Esophagus (tissue), 2 donors: Measurements from ENCODE around the gene PTPN21. TPM values are rescaled to one million over a fixed set of nuclear protein-coding genes. Genes with fewer than 3 reads are reported as not detected.

ENCODE experiments used
- H3K27ac ChIP-seq, 2 donors: one replicate each; pipeline ENCODE4 v1.5.1; 2013; ENCODE audit warnings: low read depth in 2 of 2, mild to moderate bottlenecking in 2 of 2, inconsistent platforms in 1 of 2, low read length in 1 of 2, moderate library complexity in 1 of 2
- H3K27me3 ChIP-seq, 2 donors: one replicate each; pipeline ENCODE4 v1.6.1; 2013; ENCODE audit warnings: low read length in 2 of 2, control low read depth in 1 of 2, mild to moderate bottlenecking in 1 of 2; ENCODE audit not compliant: insufficient read depth in 2 of 2, control insufficient read depth in 1 of 2
- H3K36me3 ChIP-seq, 2 donors: one replicate each; pipeline ENCODE4 v1.6.1; 2013; ENCODE audit warnings: low read length in 1 of 2; ENCODE audit not compliant: control insufficient read depth in 2 of 2, insufficient read depth in 2 of 2
- H3K4me1 ChIP-seq, 2 donors: one replicate each; pipeline ENCODE4 v1.6.1; 2013; ENCODE audit warnings: low read length in 1 of 2; ENCODE audit not compliant: control insufficient read depth in 2 of 2, insufficient read depth in 2 of 2
- H3K4me3 ChIP-seq, 2 donors: one replicate each; pipeline ENCODE4 v1.5.1; 2013; ENCODE audit warnings: low read length in 2 of 2, mild to moderate bottlenecking in 2 of 2, low read depth in 1 of 2, moderate library complexity in 1 of 2
- H3K9me3 ChIP-seq, 2 donors: one replicate each; pipeline ENCODE4 v1.6.1; 2013; ENCODE audit warnings: mild to moderate bottlenecking in 2 of 2, low read depth in 1 of 2, low read length in 1 of 2, moderate library complexity in 1 of 2; ENCODE audit not compliant: control insufficient read depth in 2 of 2, insufficient read depth in 1 of 2
- WGBS, 2 donors: extraction: QIAGEN DNeasy Blood & Tissue Kit; methylation state at CpG; one replicate each; pipeline ENCODE4 v1.1.7; 2013; 5-methylcytosine and 5-hydroxymethylcytosine counted together
- polyA plus RNA-seq, 2 donors: library from polyadenylated mRNA; stranded (reverse); fragments of 200-250 nt; gene quantifications; one replicate each; pipeline ENCODE4 v1.2.3, GENCODE V29; 2013
- donor health status: healthy with polysubstance abuse.
- donor health status: Bipolar disorder and iron deficiency.

The PTPN21 gene
- polyA plus RNA-seq, 2 donors = 4.4 to 4.7 TPM

DNA sequence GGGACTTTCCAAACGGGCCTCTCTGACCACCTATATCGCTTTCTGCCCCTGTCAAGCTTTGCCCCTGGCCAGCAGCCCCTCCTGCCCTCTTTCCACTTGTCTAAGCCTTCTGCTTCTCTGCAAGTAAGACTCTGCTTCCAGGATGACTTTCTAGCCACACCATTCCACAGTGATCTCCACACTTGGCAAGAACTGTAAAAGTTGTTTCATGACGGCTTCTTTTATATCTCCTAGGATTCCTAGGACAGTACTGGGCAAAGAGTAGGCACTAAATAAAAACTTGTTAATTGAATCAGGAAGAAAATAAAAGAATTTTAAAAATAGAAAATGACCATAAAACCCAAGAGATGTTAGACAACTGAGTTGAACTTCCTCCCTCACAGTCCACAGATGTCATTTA lies 1.8 kb upstream of the PTPN21 start:
- H3K4me3 ChIP-seq = no peak overlapping the region
- H3K36me3 ChIP-seq = no peaks in the 10 kb centered on the region
- no peaks in the 10 kb centered on the region for H3K4me1 ChIP-seq
- WGBS, 2 donors = 57% methylated on average over 3 of the region's 3 CpGs
- H3K27me3 ChIP-seq = no peaks in the 10 kb centered on the region
- no peak overlapping the region for H3K27ac ChIP-seq
- H3K9me3 ChIP-seq = no peaks in the 10 kb centered on the region

DNA sequence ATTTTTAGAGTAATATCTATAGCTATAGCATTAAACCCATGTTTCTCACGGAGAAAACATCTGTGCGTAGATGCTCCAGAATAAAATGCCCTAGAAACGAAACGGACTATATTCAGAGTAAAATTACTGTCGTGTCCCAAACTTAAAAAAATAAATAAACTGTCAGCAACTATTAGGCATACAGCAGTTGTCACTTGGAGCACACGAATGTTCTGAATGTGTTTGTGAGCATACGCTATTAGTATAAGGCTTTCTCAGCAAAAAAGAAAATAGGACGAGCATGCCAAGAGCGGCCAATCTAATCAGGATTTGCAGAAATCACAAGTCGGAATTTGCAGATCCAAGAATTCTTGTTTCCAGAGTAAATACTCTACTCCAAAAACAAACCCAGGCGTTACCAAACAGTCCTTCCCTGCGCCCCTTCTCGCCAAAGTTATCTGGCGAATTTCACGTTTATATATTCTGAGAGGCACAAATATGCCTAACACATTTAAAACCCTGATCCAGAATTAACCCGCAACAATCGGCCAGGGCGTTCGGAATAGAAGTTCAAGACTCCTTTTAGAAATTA lies 836 bp downstream of the PTPN21 start:
- Histone ChIP-seq H3K27me3 (no peaks in the 10 kb centered on the region), H3K9me3 (no peaks in the 10 kb centered on the region), H3K36me3 (no peaks in the 10 kb centered on the region), H3K4me3 (peak overlapping the region; percentile 79 to 80), H3K27ac (peak overlapping the region; percentile 87 to 96), H3K4me1 (peaks cover 0 to 2% of the 10 kb centered on the region in 2 donors)
- 2 to 4% methylated on average over 19 of the region's 19 CpGs for WGBS, 2 donors

DNA sequence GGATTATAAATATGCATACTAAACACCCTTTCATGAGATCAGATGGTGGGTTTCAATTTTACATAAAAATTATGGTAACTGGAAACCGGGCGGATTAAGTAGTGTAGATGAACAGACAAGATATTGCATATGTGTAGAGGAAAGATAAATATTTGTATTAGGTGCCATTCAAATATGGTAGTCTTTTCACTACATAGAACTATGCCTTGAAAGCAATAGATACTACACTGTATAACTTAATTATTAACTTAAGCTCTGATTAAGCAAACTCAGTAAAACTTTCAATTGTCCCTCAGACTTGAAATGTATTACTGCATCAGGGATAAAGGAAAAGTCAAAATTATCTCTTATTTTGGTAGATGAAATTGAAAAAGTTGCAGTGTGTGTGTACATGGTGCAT lies 1.9 kb downstream of the PTPN21 start:
- H3K27ac ChIP-seq = no peak overlapping the region
- WGBS, 2 donors = 61 to 75% methylated on average over 2 of the region's 2 CpGs
- peaks cover 0 to 2% of the 10 kb centered on the region in 2 donors for H3K4me1 ChIP-seq
- H3K9me3 ChIP-seq = no peaks in the 10 kb centered on the region
- no peaks in the 10 kb centered on the region for H3K36me3 ChIP-seq
- H3K27me3 ChIP-seq = no peaks in the 10 kb centered on the region
- no peak overlapping the region for H3K4me3 ChIP-seq

DNA sequence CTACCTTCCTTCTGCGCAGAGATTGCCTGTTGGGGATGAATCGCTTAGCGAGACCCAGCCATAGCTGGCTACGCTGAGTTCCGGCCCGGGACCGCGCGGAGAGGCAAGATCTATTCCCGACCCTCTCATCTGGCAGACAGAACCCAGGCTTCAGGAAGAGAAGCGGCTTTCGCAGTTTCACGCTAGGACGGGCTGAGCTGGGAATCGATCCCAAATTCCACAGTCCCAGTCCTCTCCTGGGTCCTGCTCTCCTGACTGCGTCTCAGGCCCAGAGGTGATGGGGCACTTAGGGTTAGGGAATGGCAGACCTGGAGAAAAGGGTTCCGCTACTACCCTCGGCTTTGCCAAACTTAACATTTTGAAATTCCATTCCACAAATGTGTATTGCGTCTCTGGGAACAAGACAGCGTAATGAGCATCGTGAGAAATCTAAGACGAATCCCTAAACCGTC lies 2.8 kb downstream of the PTPN21 start:
- Histone ChIP-seq H3K27me3 (no peaks in the 10 kb centered on the region), H3K36me3 (no peaks in the 10 kb centered on the region), H3K9me3 (no peaks in the 10 kb centered on the region), H3K27ac (peak overlapping the region; percentile 6 to 74), H3K4me1 (peaks cover 0 to 2% of the 10 kb centered on the region in 2 donors), H3K4me3 (peak overlapping the region; percentile 74 to 80)
- 4 to 8% methylated on average over 23 of the region's 23 CpGs for WGBS, 2 donors

DNA sequence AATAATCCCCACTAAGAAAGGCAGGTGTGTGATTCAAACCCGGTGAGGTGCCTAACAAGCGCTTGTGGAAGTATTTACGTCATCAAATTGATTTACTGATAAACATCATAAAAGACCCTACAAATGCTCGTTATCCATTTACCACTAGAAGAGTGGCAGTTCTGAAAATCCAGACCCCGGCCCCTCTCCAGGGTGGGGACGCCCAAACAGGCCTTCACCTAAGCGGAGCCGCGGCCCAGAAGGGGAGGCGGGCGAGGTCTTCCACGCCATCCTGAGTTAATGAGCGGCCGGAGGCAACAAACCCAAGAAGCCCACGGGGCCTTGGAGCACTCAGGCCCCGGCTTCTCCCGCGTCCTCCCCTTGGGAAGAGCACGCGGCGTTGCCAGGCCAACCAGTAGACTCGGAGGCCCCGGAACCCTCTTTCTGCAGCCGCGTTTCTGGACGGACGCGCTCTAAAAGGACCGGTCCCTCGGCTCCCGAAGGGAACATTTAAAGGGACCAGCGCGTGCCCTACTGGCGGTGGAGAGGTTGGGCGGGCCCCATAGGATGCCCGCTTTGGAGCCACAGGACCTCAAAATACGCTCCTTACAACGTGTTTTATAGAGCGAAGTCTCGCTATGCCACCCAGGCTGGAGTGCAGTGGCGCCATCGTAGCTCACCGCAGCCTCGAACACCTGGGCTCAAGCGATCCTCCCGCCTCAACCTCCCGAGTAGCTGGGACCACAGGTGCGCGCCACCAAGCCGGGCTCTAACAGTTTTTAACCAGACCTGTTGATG lies 3.5 kb downstream of the PTPN21 start:
- H3K36me3 ChIP-seq = no peaks in the 10 kb centered on the region
- H3K27me3 ChIP-seq = no peaks in the 10 kb centered on the region
- H3K4me1 ChIP-seq = peaks cover 0 to 2% of the 10 kb centered on the region in 2 donors

DNA sequence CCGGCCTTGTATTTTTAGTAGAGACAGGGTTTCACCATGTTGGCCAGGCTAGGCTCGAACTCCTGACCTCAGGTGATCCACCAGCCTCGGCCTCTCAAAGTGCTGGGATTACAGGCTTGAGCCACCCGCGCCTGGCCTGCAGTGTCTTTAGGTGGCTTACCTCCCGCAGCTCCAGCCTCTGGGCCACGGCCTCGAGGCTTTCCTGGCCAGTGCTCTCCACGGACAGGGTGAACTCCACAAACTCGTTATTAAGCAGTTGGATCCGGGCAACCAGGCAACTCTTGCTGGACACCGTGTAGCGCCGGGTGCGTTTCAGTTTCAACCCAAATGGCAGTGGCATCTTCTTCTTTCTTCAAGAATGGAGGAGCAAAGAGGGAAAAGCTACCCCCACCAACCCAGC lies 4.7 kb downstream of the PTPN21 start:
- Histone ChIP-seq H3K4me3 (no peak overlapping the region), H3K27ac (no peak overlapping the region), H3K4me1 (peaks cover 0 to 2% of the 10 kb centered on the region in 2 donors), H3K9me3 (no peaks in the 10 kb centered on the region), H3K36me3 (no peaks in the 10 kb centered on the region), H3K27me3 (no peaks in the 10 kb centered on the region)
- 96 to 98% methylated on average over 15 of the region's 15 CpGs for WGBS, 2 donors

More for the DNA sequence above, 3.5 kb downstream of the PTPN21 start:
- WGBS, 2 donors = 9% methylated on average over 50 of the region's 50 CpGs
- Histone ChIP-seq H3K9me3 (no peaks in the 10 kb centered on the region), H3K27ac (peak overlapping the region; percentile 11 to 45), H3K4me3 (peak overlapping the region; percentile 74 to 80)

DNA sequence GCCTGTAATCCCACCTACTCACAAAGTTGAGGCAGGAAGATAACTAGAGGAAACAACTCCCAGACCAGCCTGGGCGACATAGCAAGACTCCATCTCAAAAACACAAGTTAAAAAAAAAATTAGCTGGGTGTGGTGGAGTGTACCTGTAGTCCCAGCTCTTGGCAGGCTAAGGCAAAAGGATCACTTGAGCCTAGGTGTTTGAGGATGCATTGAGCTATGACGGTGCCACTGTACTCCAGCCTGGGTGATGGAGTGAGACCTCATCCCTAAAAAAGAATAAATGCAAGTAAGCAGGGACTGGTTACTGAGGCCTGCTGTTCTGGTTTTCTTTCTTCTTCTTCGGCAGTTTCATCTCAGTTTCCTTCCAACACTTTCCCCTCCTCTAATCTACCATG lies 7.4 kb downstream of the PTPN21 start:
- no peaks in the 10 kb centered on the region for H3K36me3 ChIP-seq
- 79 to 81% methylated on average over 3 of the region's 3 CpGs for WGBS, 2 donors
- H3K27me3 ChIP-seq = no peaks in the 10 kb centered on the region
- H3K9me3 ChIP-seq = no peaks in the 10 kb centered on the region
- no peak overlapping the region for H3K27ac ChIP-seq
- no peak overlapping the region for H3K4me3 ChIP-seq
- H3K4me1 ChIP-seq = peaks cover 0 to 2% of the 10 kb centered on the region in 2 donors

DNA sequence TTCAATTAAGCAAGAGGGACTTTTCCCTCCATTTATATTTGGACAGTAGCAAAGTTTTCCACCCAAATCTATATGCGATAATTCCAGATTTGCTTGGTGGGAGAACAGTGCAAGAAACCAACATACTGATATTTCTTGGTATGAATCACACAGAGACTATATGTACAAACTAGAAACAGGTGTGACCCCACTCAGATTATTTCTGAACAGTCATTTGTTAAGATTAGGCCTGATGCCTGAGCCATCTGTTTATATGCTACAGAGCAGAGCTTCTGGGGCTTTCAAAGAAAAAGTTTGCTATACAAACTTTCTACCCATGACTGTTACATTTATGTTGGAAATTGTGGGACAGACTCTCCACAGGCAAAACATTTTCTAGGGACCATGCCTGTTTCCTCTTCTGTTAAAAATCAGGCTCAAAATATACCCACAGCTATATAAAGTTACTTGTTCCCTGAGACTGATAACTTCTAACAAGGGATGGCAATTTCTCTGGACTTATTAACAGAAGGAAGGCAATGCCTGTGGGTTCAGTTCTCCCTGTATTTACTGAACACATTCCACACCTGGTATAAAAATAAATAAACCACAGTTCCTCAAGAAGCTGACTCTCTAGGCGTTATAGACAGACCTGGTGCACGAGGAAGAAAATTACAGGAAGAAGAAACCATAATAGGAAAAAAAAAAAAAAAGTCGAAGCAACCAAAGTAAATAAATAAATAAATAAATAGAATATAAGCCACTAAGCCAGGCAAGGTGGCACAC lies 8.0 kb downstream of the PTPN21 start:
- 59 to 62% methylated on average over 4 of the region's 4 CpGs for WGBS, 2 donors
- Histone ChIP-seq H3K27ac (no peak overlapping the region), H3K4me1 (peaks cover 0 to 2% of the 10 kb centered on the region in 2 donors), H3K27me3 (no peaks in the 10 kb centered on the region), H3K4me3 (no peak overlapping the region), H3K36me3 (no peaks in the 10 kb centered on the region), H3K9me3 (no peaks in the 10 kb centered on the region)

DNA sequence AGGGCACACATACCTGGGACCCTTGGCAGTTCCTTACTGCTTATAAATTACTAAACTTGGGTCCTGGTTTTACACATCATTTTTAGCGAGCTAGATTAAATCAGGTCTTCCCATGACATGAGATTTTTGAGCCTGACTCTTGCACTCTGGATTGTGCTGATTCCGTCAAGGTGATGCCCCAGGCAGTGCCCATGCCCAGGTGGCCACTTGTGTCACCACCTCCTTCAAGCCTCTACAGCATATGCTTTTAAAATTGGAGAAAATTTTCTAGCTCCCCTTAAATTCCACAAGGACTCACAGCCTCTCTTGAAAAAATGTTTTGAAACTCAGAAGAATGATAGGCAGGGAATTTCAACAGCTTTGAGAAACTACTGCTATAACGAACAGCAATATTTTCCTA lies 9.6 kb downstream of the PTPN21 start:
- H3K36me3 ChIP-seq = no peaks in the 10 kb centered on the region
- H3K27ac ChIP-seq = no peak overlapping the region
- H3K9me3 ChIP-seq = no peaks in the 10 kb centered on the region
- H3K4me3 ChIP-seq = no peak overlapping the region
- H3K27me3 ChIP-seq = no peaks in the 10 kb centered on the region
- WGBS, 2 donors = 90% methylated on average over 3 of the region's 3 CpGs
- peaks cover 0 to under 1% of the 10 kb centered on the region in 2 donors for H3K4me1 ChIP-seq
